HCT116 (cell line): Measurements from ENCODE around the gene PPAT. TPM values are rescaled to one million over a fixed set of nuclear protein-coding genes. Genes with fewer than 3 reads are reported as not detected.

Experiments used
- ATAC-seq: fragments of 200-7000 bp; cut with Tn5 transposase; 2 replicates; pipeline ENCODE4 v1.9.1; 2020; ENCODE audit warnings: mild to moderate bottlenecking, moderate library complexity
- BruUV-seq: library from RNA; stranded (reverse); fragments of 400-500 nt; replicated peaks from 2 replicates; lab custom pipeline; 2021; lab: Mats Ljungman, UMichigan
- CTCF ChIA-PET: fragments of 300-600 bp; sonication (Branson Sonifier 250); formaldehyde crosslinking; loops from one replicate; lab custom pipeline; 2021; ENCODE audit warnings: antibody characterized with exemption; lab: Charles Lee
- POLR2A ChIA-PET: fragments of 300-600, 350-600 bp; sonication (Branson Sonifier 250); formaldehyde crosslinking; loops from one replicate; lab custom pipeline; 2021; ENCODE audit warnings: antibody characterized with exemption; lab: Charles Lee
- RAD21 ChIA-PET, 2 experiments: fragments of 300-600 bp; sonication (Branson Sonifier 250); formaldehyde crosslinking; loops; one replicate each; lab custom pipeline; 2023; ENCODE audit warnings: low total read pairs in 2 of 2; ENCODE audit not compliant: uncharacterized antibody in 2 of 2, unreplicated experiment in 2 of 2, low non-redundant PET in 1 of 2; lab: Charles Lee
- DNase-seq: peaks from one replicate; pipeline ENCODE4 v3.0.0-alpha.2; 2010; ENCODE audit warnings: low read depth, low spot score
- H2AFZ ChIP-seq: fragments of 200-600 bp; shearing (Covaris generic), sonication (generic); 2 replicates; pipeline ENCODE4 v1.6.1; 2017; ENCODE audit warnings: low read depth, mixed run types, mixed read lengths, antibody characterized with exemption, low read length; ENCODE audit not compliant: poor library complexity, severe bottlenecking
- H3K27ac ChIP-seq: 2 replicates; pipeline ENCODE4 v1.5.1; 2012; ENCODE audit warnings: low read depth, low read length
- H3K27me3 ChIP-seq: fragments of 200-600 bp; sonication (generic); 2 replicates; pipeline ENCODE4 v1.6.1; 2016; ENCODE audit warnings: mixed run types, low read length, mixed read lengths; ENCODE audit not compliant: insufficient read depth
- H3K36me3 ChIP-seq, 2 experiments: fragments of 200-500 bp in 1 of 2; fragments of 200-600 bp in 1 of 2; sonication (Bioruptor generic) in 1 of 2; sonication (generic) in 1 of 2; 2 replicates each; pipeline versions ENCODE4 v1.5.1 to v1.6.1; 2014 to 2016; ENCODE audit warnings: low read length in 2 of 2, inconsistent platforms in 1 of 2, mixed read lengths in 1 of 2, mixed run types in 1 of 2; ENCODE audit not compliant: insufficient read depth in 2 of 2, control insufficient read depth in 1 of 2
- H3K4me1 ChIP-seq, 2 experiments: fragments of 200-600 bp in 1 of 2; sonication (generic) in 1 of 2; 2 replicates each; pipeline versions ENCODE4 v1.5.1 to v1.6.1; 2012 to 2017; ENCODE audit warnings: low read length in 2 of 2, inconsistent platforms in 1 of 2, mild to moderate bottlenecking in 1 of 2, mixed read lengths in 1 of 2, mixed run types in 1 of 2, moderate library complexity in 1 of 2; ENCODE audit not compliant: insufficient read depth in 2 of 2, control insufficient read depth in 1 of 2
- H3K4me2 ChIP-seq: fragments of 200-600 bp; sonication (generic); 2 replicates; pipeline ENCODE4 v1.6.1; 2017; ENCODE audit warnings: mixed run types, low read length, mixed read lengths
- H3K4me3 ChIP-seq, 2 experiments: fragments of 200-600 bp in 1 of 2; sonication (generic) in 1 of 2; replicated peaks in 1 of 2; 2 replicates each; pipeline ENCODE4 v1.5.1; 2011 to 2016; ENCODE audit warnings: low read length in 2 of 2, control low read depth in 1 of 2, low read depth in 1 of 2, mild to moderate bottlenecking in 1 of 2, mixed read lengths in 1 of 2, mixed run types in 1 of 2
- H3K79me2 ChIP-seq: fragments of 200-600 bp; sonication (generic); 2 replicates; pipeline ENCODE4 v1.6.1; 2017; ENCODE audit warnings: mild to moderate bottlenecking, mixed run types, low read length, moderate library complexity, mixed read lengths; ENCODE audit not compliant: insufficient read depth
- H3K9ac ChIP-seq: fragments of 200-600 bp; sonication (generic); 2 replicates; pipeline ENCODE4 v1.6.1; 2016; ENCODE audit warnings: low read length, mixed read lengths
- H3K9me2 ChIP-seq: fragments of 200-600 bp; sonication (generic), shearing (Covaris generic); 2 replicates; pipeline ENCODE4 v1.6.1; 2017; ENCODE audit warnings: mixed run types, mild to moderate bottlenecking, moderate library complexity; ENCODE audit not compliant: insufficient read depth
- H3K9me3 ChIP-seq, 2 experiments: fragments of 200-500 bp in 1 of 2; fragments of 200-600 bp in 1 of 2; sonication (Bioruptor generic) in 1 of 2; sonication (generic) in 1 of 2; 2 replicates each; pipeline ENCODE4 v1.6.1; 2014 to 2017; ENCODE audit warnings: low read length in 2 of 2, mixed read lengths in 2 of 2, inconsistent platforms in 1 of 2, low read depth in 1 of 2, mild to moderate bottlenecking in 1 of 2, mixed run types in 1 of 2, moderate library complexity in 1 of 2; ENCODE audit not compliant: control insufficient read depth in 1 of 2, insufficient read depth in 1 of 2
- H4K20me1 ChIP-seq: fragments of 200-600 bp; sonication (generic), shearing (Covaris generic); 2 replicates; pipeline ENCODE4 v1.6.1; 2017; ENCODE audit warnings: mixed run types, mild to moderate bottlenecking, moderate library complexity; ENCODE audit not compliant: insufficient read depth
- CBX3 ChIP-seq: IDR thresholded peaks from 2 replicates; pipeline ENCODE4 v1.6.1; 2012; ENCODE audit warnings: low read depth
- CEBPB ChIP-seq: IDR thresholded peaks from 2 replicates; pipeline ENCODE4 v1.6.1; 2012; ENCODE audit warnings: low read depth
- EGR1 ChIP-seq: IDR thresholded peaks from 2 replicates; pipeline ENCODE4 v1.6.1; 2012; ENCODE audit warnings: low read depth
- ELF1 ChIP-seq: IDR thresholded peaks from 2 replicates; pipeline ENCODE4 v1.6.1; 2012; ENCODE audit warnings: low read depth, borderline replicate concordance
- EZH2 ChIP-seq: fragments of 200-600 bp; sonication (generic); IDR thresholded peaks from 2 replicates; pipeline ENCODE4 v1.6.1; 2017; ENCODE audit warnings: antibody characterized with exemption, mixed run types
- FOSL1 ChIP-seq: IDR thresholded peaks from 2 replicates; pipeline ENCODE4 v1.6.1; 2012; ENCODE audit warnings: low read depth
- JUND ChIP-seq: IDR thresholded peaks from 2 replicates; pipeline ENCODE4 v1.6.1; 2012
- POLR2AphosphoS5 ChIP-seq: IDR thresholded peaks from 2 replicates; pipeline ENCODE4 v1.6.1; 2011; ENCODE audit warnings: mild to moderate bottlenecking, low read depth, low read length, moderate library complexity
- SIN3A ChIP-seq: IDR thresholded peaks from 2 replicates; pipeline ENCODE4 v1.6.1; 2012; ENCODE audit warnings: low read depth
- SP1 ChIP-seq: IDR thresholded peaks from 2 replicates; pipeline ENCODE4 v1.6.1; 2012; ENCODE audit warnings: low read depth
- SRF ChIP-seq: IDR thresholded peaks from 2 replicates; pipeline ENCODE4 v1.6.1; 2012; ENCODE audit warnings: low read depth
- TCF7L2 ChIP-seq: IDR thresholded peaks from 2 replicates; pipeline ENCODE4 v1.7.0; 2011; ENCODE audit warnings: borderline replicate concordance, inconsistent platforms; ENCODE audit not compliant: insufficient read depth, insufficient read length; ENCODE audit errors: extremely low read depth
- ZFX ChIP-seq: fragments of 450-650 bp; IDR thresholded peaks from 2 replicates; pipeline ENCODE4 v1.6.1; 2017
- ZNF274 ChIP-seq: fragments of 200-500 bp; sonication (Bioruptor generic); IDR thresholded peaks from 2 replicates; pipeline ENCODE4 v1.6.1; 2014; ENCODE audit warnings: mild to moderate bottlenecking, low read depth, low read length, inconsistent platforms
- intact Hi-C: fragments of 100-400 bp; cut with micrococcal nuclease; formaldehyde crosslinking; loops from 2 replicates; pipeline ENCODE4 v1.10.0; 2022
- total RNA-seq: library from RNA; stranded (reverse); gene quantifications from one replicate; pipeline ENCODE4 v1.2.1, GENCODE V29; 2021; ENCODE audit not compliant: unreplicated experiment
- TF ChIP-seq, protein P1 (sequence below): IDR thresholded peaks from 2 replicates; pipeline ENCODE4 v1.6.1; 2012
- TF ChIP-seq, protein P2 (sequence below): IDR thresholded peaks from 2 replicates; pipeline ENCODE4 v1.6.1; 2012; ENCODE audit warnings: low read depth
- TF ChIP-seq, protein P3 (sequence below): IDR thresholded peaks from 2 replicates; pipeline ENCODE4 v1.6.1; 2012
- TF ChIP-seq, protein P4 (sequence below), 3 experiments: fragments of 200-600 bp in 1 of 3; sonication (generic) in 1 of 3; IDR thresholded peaks in 2 of 3; conservative IDR thresholded peaks in 1 of 3; 2 replicates each; pipeline ENCODE4 v1.5.1; 2012 to 2017; ENCODE audit warnings: low read depth in 2 of 3, low read length in 2 of 3, antibody characterized with exemption in 1 of 3, borderline replicate concordance in 1 of 3, control low read depth in 1 of 3, mild to moderate bottlenecking in 1 of 3, mixed read lengths in 1 of 3, mixed run types in 1 of 3, moderate library complexity in 1 of 3; ENCODE audit not compliant: insufficient read depth in 1 of 3
- TF ChIP-seq, protein P5 (sequence below): IDR thresholded peaks from 2 replicates; pipeline ENCODE4 v1.6.1; 2011; ENCODE audit warnings: mild to moderate bottlenecking, low read length, moderate library complexity; ENCODE audit not compliant: insufficient replicate concordance; ENCODE audit errors: extremely low read depth

Gene PPAT
- total RNA-seq, 1 experiment from 2014 or later: 78.6 TPM

DNA sequence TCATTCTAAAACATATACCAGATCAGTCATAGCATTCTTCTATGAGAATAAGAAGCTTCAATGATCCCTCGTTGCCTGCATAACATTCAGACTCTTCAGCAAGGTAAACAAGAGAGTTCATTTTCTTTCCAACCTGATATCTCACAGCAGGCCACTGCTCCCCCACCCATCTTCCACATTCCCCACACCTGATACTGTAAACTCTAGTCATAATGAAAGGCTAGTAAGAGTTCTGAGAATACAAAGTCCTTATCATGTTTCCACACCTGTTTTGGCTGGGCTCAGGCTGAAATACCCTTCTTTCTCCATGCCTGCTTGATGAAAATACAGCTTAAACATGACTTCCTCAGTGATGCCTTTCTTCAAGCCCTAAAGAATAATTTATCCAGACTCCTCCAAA lies 45.9 kb downstream of the PPAT start:
- Histone ChIP-seq H3K9ac (no peak overlapping the region), H3K4me3 (no peak overlapping the region), H3K9me2 (no peaks in the 10 kb centered on the region), H3K27me3 (no peaks in the 10 kb centered on the region), H3K4me1 (peaks cover 7 to 15% of the 10 kb centered on the region in 2 experiments; a peak in 3 of 4 replicates), H3K36me3 (peaks cover 0 to 3% of the 10 kb centered on the region in 2 experiments; a peak in 3 of 4 replicates), H2AFZ (no peak overlapping the region), H4K20me1 (no peaks in the 10 kb centered on the region), H3K9me3 (no peaks in the 10 kb centered on the region), H3K4me2 (no peak overlapping the region), H3K79me2 (peaks cover 22% of the 10 kb centered on the region), H3K27ac (no peak overlapping the region)
- intact Hi-C loops: no loop called here
- TF ChIP-seq EZH2: no peak
- no peak for TF ChIP-seq ZNF274
- TF ChIP-seq FOSL1: no peak
- TF ChIP-seq, protein P1, sequence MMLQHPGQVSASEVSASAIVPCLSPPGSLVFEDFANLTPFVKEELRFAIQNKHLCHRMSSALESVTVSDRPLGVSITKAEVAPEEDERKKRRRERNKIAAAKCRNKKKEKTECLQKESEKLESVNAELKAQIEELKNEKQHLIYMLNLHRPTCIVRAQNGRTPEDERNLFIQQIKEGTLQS: no peak
- no peak for TF ChIP-seq TCF7L2
- TF ChIP-seq, protein P2, sequence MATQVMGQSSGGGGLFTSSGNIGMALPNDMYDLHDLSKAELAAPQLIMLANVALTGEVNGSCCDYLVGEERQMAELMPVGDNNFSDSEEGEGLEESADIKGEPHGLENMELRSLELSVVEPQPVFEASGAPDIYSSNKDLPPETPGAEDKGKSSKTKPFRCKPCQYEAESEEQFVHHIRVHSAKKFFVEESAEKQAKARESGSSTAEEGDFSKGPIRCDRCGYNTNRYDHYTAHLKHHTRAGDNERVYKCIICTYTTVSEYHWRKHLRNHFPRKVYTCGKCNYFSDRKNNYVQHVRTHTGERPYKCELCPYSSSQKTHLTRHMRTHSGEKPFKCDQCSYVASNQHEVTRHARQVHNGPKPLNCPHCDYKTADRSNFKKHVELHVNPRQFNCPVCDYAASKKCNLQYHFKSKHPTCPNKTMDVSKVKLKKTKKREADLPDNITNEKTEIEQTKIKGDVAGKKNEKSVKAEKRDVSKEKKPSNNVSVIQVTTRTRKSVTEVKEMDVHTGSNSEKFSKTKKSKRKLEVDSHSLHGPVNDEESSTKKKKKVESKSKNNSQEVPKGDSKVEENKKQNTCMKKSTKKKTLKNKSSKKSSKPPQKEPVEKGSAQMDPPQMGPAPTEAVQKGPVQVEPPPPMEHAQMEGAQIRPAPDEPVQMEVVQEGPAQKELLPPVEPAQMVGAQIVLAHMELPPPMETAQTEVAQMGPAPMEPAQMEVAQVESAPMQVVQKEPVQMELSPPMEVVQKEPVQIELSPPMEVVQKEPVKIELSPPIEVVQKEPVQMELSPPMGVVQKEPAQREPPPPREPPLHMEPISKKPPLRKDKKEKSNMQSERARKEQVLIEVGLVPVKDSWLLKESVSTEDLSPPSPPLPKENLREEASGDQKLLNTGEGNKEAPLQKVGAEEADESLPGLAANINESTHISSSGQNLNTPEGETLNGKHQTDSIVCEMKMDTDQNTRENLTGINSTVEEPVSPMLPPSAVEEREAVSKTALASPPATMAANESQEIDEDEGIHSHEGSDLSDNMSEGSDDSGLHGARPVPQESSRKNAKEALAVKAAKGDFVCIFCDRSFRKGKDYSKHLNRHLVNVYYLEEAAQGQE: no peak
- no peak for TF ChIP-seq SIN3A
- no peak for TF ChIP-seq POLR2AphosphoS5
- TF ChIP-seq EGR1: no peak
- TF ChIP-seq JUND: no peak
- TF ChIP-seq SRF: no peak
- TF ChIP-seq ZFX: no peak
- TF ChIP-seq, protein P3, sequence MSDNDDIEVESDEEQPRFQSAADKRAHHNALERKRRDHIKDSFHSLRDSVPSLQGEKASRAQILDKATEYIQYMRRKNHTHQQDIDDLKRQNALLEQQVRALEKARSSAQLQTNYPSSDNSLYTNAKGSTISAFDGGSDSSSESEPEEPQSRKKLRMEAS: no peak
- TF ChIP-seq ELF1: no peak
- TF ChIP-seq, protein P4, sequence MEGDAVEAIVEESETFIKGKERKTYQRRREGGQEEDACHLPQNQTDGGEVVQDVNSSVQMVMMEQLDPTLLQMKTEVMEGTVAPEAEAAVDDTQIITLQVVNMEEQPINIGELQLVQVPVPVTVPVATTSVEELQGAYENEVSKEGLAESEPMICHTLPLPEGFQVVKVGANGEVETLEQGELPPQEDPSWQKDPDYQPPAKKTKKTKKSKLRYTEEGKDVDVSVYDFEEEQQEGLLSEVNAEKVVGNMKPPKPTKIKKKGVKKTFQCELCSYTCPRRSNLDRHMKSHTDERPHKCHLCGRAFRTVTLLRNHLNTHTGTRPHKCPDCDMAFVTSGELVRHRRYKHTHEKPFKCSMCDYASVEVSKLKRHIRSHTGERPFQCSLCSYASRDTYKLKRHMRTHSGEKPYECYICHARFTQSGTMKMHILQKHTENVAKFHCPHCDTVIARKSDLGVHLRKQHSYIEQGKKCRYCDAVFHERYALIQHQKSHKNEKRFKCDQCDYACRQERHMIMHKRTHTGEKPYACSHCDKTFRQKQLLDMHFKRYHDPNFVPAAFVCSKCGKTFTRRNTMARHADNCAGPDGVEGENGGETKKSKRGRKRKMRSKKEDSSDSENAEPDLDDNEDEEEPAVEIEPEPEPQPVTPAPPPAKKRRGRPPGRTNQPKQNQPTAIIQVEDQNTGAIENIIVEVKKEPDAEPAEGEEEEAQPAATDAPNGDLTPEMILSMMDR (IDR thresholded peaks at IDR 0.05 in 2 of 3, conservative IDR thresholded peaks at IDR 0.05 in 1 of 3; ENCODE audit: borderline replicate concordance in 1 of 3, insufficient read depth in 1 of 3, low read depth in 2 of 3, low read length in 2 of 3): no peak
- TF ChIP-seq SP1: no peak
- no peak for TF ChIP-seq CEBPB
- TF ChIP-seq, protein P5, sequence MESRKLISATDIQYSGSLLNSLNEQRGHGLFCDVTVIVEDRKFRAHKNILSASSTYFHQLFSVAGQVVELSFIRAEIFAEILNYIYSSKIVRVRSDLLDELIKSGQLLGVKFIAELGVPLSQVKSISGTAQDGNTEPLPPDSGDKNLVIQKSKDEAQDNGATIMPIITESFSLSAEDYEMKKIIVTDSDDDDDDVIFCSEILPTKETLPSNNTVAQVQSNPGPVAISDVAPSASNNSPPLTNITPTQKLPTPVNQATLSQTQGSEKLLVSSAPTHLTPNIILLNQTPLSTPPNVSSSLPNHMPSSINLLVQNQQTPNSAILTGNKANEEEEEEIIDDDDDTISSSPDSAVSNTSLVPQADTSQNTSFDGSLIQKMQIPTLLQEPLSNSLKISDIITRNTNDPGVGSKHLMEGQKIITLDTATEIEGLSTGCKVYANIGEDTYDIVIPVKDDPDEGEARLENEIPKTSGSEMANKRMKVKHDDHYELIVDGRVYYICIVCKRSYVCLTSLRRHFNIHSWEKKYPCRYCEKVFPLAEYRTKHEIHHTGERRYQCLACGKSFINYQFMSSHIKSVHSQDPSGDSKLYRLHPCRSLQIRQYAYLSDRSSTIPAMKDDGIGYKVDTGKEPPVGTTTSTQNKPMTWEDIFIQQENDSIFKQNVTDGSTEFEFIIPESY: no peak
- no peak for TF ChIP-seq CBX3
- DNase-seq: no peak
- ChIA-PET POLR2A (no interaction called here), CTCF (no interaction called here), RAD21 (no interaction called here)
- ATAC-seq: no peak
- no TSS peak for BruUV-seq
